ENCODE results near the gene POMT1. TPM values are rescaled to one million over a fixed set of nuclear protein-coding genes. Genes with fewer than 3 reads are reported as not detected.

POMT1 gene
- total RNA-seq, 1 experiment from 2014 or later, result 34.1 TPM

DNA sequence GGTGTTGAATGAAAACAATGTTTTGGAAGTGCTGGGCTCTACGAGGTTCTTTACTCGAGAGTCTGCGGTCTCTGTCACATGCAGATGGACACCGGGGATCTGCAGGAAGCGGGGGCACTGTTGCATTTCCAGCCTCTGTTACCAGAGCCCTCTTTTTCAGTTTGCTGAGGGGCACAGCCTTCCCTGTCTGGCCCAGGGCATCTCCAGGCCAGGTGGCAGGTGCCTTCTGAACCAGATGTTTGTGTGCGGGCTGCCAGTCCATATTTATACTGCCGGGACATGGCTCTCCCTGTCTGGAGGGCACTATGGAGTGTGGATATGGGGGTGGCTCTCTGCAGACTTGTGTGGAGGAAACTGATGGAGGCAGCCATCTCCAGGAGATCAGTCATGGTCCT, 18.7 kb upstream of the POMT1 start:
- Mint-ChIP-seq H3K4me1 (no peaks in the 10 kb centered on the region), H3K9me3 (no peaks in the 10 kb centered on the region), H3K27ac (peak overlapping the region; percentile 18 to 75 (median 68); a peak in 3 of 7 replicates), H3K4me3 (no peak overlapping the region), H3K27me3 (ENCODE audit: low read depth) (peaks cover 2% of the 10 kb centered on the region; the same call in 1 of the 2 replicates), H3K36me3 (ENCODE audit: insufficient read depth in 1 of 3, low read depth in 3 of 3) (peaks cover 86 to 100% (median 99%) of the 10 kb centered on the region in 3 experiments)
- H3K9me3 ChIP-seq (ENCODE audit: control insufficient read depth, low read depth, low read length), result no peaks in the 10 kb centered on the region
- H2BK5ac ChIP-seq (ENCODE audit: insufficient read length, low read length), result no peak overlapping the region
- H3K4me1 ChIP-seq (ENCODE audit: insufficient read depth, low read length), result no peaks in the 10 kb centered on the region
- H4K20me1 ChIP-seq (ENCODE audit: control insufficient read depth, insufficient read depth, insufficient read length), result no peaks in the 10 kb centered on the region
- no peak overlapping the region for H2AFZ ChIP-seq (ENCODE audit: low read length)
- no peak overlapping the region for H2BK20ac ChIP-seq (ENCODE audit: low read depth, low read length, poor library complexity, severe bottlenecking)
- no peaks in the 10 kb centered on the region for H3K79me1 ChIP-seq (ENCODE audit: insufficient read depth, low read depth, low read length, poor library complexity, severe bottlenecking)
- TF ChIP-seq, protein P1, sequence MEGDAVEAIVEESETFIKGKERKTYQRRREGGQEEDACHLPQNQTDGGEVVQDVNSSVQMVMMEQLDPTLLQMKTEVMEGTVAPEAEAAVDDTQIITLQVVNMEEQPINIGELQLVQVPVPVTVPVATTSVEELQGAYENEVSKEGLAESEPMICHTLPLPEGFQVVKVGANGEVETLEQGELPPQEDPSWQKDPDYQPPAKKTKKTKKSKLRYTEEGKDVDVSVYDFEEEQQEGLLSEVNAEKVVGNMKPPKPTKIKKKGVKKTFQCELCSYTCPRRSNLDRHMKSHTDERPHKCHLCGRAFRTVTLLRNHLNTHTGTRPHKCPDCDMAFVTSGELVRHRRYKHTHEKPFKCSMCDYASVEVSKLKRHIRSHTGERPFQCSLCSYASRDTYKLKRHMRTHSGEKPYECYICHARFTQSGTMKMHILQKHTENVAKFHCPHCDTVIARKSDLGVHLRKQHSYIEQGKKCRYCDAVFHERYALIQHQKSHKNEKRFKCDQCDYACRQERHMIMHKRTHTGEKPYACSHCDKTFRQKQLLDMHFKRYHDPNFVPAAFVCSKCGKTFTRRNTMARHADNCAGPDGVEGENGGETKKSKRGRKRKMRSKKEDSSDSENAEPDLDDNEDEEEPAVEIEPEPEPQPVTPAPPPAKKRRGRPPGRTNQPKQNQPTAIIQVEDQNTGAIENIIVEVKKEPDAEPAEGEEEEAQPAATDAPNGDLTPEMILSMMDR (conservative IDR thresholded peaks at IDR 0.05), result no peak
- no peak overlapping the region for H2BK12ac ChIP-seq (ENCODE audit: insufficient read length, low read depth, low read length)
- H3K4ac ChIP-seq (ENCODE audit: low read depth, low read length), result no peak overlapping the region
- H2AK5ac ChIP-seq (ENCODE audit: insufficient read length, low read length), result no peak overlapping the region
- no peak for DNase-seq
- H3K4me2 ChIP-seq (ENCODE audit: insufficient read depth, insufficient read length, low read length), result no peak overlapping the region
- H4K8ac ChIP-seq (replicated peaks; ENCODE audit: insufficient read length, low read depth, low read length), result no peak overlapping the region
- H2BK15ac ChIP-seq (ENCODE audit: low read depth, low read length), result no peak overlapping the region
- H3K14ac ChIP-seq (ENCODE audit: insufficient read depth, low read length), result no peak overlapping the region
- H3K23me2 ChIP-seq (ENCODE audit: insufficient read length, low read depth, low read length, poor library complexity, severe bottlenecking), result no peaks in the 10 kb centered on the region
- H3K27ac ChIP-seq (ENCODE audit: insufficient read length, low read depth, low read length), result no peak overlapping the region
- no peak overlapping the region for H3K18ac ChIP-seq (ENCODE audit: insufficient read length, low read depth, low read length)
- no peak overlapping the region for H4K5ac ChIP-seq (ENCODE audit: insufficient read length, low read depth, low read length)
- no peak overlapping the region for H3T11ph ChIP-seq (ENCODE audit: low read length)
- no peaks in the 10 kb centered on the region for H3K27me3 ChIP-seq (ENCODE audit: insufficient read depth, low read length)
- no peak overlapping the region for H4K91ac ChIP-seq (ENCODE audit: insufficient read length, low read depth, low read length)
- WGBS (ENCODE audit: extremely low coverage, insufficient read length, low lambda C conversion rate), result no CpG with 5 or more reads among the region's 7 CpGs
- no peak overlapping the region for H3K9ac ChIP-seq (ENCODE audit: extremely low read depth, insufficient read length, low read length)
- H3K23ac ChIP-seq (ENCODE audit: insufficient read length, low read depth, low read length), result no peak overlapping the region
- H2BK120ac ChIP-seq (ENCODE audit: low read depth, low read length, poor library complexity, severe bottlenecking), result no peak overlapping the region
- H3K79me2 ChIP-seq (ENCODE audit: insufficient read depth, low read length), result no peaks in the 10 kb centered on the region
- no peak overlapping the region for H3K56ac ChIP-seq (ENCODE audit: insufficient read length, low read depth, low read length)

Measured in H9 (cell line).